Right ventricle myocardium inferior (tissue), 1 donor: ENCODE measurements around the gene INSRR. TPM values are rescaled to one million over a fixed set of nuclear protein-coding genes. Genes with fewer than 3 reads are reported as not detected.
A peak's percentile ranks its signal among the peaks of the same experiment; 100 is the strongest.

ENCODE experiments used
- ATAC-seq: fragments of 200-7000 bp; cut with Tn5 transposase; one replicate; pipeline ENCODE4 v1.9.1; 2020; ENCODE audit warnings: mild to moderate bottlenecking, moderate library complexity
- DNase-seq: peaks from one replicate; pipeline ENCODE4 v3.0.0; 2021; ENCODE audit errors: missing footprints
- intact Hi-C: fragments of 100-400 bp; cut with DNase I; formaldehyde crosslinking; loops from one replicate; pipeline ENCODE4 v1.11.0; 2022
- total RNA-seq: library from RNA; stranded (reverse); fragmentation: NEBNext Ultra II Directional; extraction: Animal tissue kit (Norgen Biotek cat#: 25700); gene quantifications from one replicate; pipeline ENCODE4 v1.2.1, GENCODE V29; 2021
- donor health status: DM: no; HTN: yes; CAD: no; lungs with severe emphysema.

The INSRR gene
- total RNA-seq, 1 donor from 2014 or later: 0.46 TPM

DNA sequence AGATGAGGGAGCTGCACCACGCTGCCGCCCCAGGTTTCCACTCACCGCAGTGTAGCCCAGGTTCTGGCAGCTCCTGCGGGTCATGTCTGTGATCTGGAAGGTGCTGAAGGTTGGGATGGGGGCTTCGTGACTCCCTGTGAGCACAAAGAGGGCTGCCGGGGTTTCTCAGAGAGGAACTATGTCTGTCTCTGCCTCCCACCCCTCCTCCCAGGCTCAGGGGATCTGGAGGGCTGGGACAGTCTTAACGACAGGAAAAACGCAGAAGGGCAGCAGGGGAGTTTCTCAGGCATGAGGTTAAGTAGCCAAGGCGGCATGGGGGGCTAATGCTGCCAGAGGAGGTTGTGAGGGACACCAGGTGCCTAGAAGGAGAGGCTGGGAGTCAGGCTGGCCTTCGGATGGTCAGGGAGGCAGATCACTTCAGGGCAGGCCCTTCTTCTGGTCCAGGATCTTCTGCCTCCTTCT is 42.9 kb downstream of the INSRR start:
- ATAC-seq: no peak

DNA sequence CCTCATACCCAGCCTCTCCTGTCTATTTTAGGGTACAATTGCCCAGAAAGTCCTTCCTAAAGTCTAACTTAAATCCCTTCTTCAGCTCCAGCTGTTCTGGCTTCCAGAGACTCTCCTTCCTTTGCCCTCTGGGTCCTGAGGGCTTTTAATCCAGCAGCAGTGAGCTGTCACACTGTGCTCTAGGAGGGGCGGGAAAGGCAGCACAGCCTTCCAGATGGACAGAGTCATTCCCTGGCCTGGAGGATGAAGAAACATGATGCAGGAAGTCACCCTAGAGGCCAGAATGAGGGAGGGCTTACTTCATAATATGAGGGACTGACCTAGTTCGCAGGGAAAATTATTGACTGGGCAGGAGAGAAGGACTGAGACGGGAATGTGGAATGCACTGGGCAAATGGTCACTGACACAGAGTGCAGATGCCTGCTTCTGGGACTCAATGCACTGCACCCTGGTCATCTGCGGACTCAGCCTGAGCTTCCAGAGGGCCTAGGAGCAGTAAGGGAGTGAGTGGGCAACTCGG is 43.5 kb downstream of the INSRR start:
- intact Hi-C loops: no loop called here
- DNase-seq (peak; percentile 79), ATAC-seq (peak; percentile 91)

More for the DNA sequence above, 42.9 kb downstream of the INSRR start:
- DNase-seq: no peak
- intact Hi-C loops: no loop called here

DNA sequence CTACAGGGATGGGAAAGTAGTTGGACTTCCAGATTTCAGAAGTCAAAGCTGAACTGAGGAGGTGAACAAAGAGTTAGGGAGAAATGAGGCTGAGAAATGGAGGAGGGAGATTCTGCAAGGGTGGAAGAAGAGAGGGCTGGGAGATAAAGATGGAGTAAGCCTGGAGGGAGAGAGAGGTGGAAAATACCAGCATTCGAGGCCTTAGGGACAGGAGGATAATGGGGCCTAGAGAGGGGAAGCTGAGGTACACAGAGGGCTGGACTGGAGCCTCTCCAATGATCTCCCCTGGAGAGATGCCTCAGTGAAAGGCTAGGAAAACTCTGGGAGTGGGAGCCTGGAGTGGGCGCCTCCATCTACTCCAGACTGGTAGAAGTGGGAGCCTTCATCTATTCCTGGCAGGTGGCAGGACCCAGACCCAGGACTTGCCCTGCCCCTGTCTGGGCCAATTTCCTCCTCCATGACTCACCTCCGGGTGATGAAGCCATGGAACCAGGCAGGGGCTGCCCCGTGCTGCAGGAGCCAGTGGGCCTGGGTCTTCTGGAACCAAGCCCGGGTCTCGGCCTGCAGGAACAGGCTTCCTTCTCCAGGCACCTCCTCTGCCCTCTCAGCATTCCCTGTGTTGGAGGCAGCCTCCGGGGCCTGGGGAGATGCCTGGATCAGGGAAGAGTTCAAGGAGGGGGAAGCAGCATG is 44.2 kb downstream of the INSRR start:
- intact Hi-C loops: no loop called here
- no peak for DNase-seq

DNA sequence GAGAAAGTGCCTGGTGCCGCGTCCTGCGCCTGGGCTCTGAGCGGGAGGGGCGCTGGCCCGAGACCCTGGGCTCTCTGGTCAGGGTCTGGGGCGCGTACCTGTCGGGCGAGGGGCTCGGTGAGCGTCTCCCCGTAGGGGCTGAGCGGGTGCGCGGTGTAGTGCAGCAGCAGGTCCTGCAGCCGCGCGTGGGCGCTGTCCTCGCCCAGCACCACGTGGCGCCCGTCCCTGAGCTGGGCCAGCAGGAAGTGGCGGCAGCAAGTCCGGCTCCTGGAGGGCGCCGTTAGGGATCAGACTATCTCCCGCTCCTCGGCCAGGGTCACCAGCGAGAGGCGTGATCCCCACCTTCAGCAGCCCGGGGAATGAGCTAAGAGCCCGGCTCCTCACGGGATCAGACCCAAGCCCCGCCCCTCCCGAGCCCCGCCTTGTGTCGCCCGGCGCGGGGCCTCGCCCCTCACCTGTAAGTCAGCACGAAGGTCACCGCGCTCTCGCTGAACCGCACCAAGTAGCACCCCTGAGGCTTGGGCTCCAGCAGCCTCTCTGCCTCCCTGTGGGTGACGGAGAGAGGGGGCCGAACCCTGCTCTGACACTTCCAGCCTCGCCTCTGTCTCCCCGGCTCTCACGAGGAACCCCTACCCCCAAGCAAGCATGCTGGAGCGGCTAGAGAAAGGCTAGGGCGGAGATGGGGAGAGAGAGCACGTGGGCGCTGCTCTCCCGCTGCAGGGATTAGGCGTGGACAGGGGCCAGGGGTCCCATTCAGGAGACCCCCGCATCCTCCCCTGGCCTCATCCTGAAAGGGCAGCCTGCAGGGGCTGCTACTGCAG is 45.0 kb downstream of the INSRR start:
- intact Hi-C loops: no loop called here
- DNase-seq: peak; percentile 88
- peak; percentile 65 for ATAC-seq

More for the DNA sequence above, 44.2 kb downstream of the INSRR start:
- no peak for ATAC-seq

DNA sequence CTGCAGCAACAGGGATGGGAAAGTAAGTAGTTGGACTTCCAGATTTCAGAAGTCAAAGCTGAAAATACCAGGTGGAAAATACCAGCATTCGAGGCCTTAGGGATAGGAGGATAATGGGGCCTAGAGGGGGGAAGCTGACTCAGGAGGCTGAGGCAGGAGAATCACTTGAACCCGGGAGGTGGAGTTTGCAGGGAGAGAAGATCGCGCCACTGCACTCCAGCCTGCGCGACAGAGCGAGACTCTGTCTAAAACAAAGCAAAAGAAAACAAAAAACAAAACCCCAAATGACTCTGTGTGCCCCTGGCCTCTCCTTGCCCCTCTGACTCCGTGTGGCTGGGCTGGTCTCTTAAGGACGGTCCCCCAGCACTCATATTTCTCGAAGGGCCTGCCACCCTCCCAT is 45.6 kb downstream of the INSRR start:
- intact Hi-C loops: no loop called here
- DNase-seq (no peak), ATAC-seq (no peak)

DNA sequence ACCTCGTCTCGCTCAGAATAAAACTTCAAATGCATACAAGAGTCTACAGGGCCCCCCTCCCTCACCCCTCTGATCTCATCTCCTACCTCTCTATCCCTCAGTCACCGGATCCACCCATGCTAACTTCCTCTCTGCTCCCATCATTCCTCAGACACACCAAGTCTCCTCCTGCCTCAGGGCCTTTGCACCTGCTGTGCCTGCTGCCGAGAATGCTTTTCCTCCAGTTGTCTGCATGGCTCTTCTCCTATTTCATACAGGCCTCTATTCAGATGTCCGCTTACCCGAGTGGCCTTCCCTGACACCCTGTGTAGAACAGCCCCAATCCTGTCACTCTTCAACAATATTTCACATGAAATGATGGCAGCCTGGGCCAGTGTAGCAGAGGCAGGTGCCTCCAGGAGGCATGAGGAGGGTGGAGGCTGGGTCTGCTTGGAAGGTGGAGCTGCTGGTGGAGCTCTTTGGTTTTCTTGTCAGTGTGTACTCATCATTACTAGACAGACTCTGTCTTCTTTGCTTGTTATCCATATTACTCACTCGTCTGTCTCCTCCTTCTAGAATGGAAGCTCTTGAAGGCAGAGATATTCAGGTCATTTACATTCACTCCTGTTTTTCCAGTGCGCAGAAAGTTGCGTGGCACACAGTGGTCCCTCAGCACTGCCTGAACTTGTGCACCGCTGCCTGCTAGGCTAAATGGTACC is 46.5 kb downstream of the INSRR start:
- DNase-seq (no peak), ATAC-seq (no peak)
- intact Hi-C loops: no loop called here

DNA sequence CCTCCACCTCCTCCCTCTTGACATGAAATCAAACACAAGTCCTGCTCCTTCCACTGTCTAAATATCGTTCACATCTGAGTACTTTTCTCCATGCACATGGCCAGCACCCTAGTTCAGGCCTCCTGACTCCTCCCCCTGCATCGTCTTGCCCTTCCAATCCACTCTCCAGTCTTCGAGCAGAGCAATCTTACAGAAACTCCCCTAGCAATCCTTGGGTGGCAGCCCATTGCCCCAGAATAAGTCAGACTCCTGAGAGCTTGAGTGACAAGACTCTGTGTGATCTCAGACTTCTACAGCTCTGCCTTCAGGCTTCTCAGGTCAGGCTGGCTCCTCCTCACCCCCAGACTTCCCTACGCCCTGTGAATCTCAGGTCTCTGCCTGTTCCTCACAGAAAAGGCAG is 47.7 kb downstream of the INSRR start:
- ATAC-seq (no peak), DNase-seq (no peak)
- intact Hi-C loops: no loop called here

DNA sequence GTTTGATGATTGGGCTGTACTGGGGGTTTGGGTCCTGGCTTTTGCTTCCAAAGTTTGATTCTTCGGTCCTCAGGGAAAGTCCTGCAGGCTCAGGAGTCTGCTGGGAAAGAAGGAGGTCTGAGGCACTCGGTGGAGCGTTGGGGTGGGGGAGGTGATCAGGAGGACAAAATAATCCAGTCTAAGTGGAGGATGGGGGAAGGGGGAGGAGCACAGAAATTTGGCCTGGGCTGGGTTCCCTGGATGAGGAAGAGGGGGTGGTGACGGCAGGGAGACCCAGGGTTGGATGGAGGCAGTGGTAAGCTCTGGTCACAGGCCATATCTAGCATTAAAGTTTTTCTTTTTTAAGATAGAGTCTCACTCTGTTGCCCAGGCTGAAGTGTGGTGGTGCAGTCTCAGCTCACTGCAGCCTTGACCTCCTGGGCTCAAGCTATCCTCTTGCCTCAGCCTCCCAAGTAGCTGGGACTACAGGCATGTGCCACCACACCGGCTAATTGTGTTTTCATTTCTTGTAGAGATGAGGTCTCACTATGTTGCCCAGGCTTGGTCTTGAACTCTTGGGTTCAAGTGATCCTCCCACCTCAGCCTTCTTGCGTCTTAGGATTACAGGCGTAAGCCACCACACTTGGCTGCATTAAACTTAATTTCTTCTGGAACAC is 49.1 kb downstream of the INSRR start:
- intact Hi-C loops: loop anchor here (5.0 kb wide), 1 partner anchor 77 kb away; no protein-coding TSS in a partner anchor
- ATAC-seq: no peak

DNA sequence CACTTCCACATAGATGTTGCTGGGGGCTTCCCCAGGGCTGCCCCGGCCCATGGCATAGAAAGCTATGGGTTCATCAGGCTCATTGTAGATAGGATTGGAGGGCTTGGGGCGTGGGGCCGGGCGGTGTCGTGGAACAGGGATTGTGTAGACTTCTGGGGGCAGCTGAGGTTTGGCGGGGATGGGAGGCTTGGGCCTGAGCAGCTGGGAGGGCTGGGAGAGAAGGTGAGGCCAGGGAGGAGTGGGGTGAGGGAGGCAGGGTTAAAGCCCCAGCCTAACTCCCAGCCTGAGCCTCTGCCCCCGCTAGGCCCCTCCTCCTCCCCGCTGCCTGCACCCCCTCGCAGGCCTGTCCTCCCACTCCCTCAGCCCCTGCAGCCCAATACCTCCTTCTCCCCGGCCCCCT is 49.6 kb downstream of the INSRR start:
- no peak for ATAC-seq
- no peak for DNase-seq
- intact Hi-C loops: loop anchor here (5.0 kb wide), 1 partner anchor 78 kb away; no protein-coding TSS in a partner anchor

More for the DNA sequence above, 49.1 kb downstream of the INSRR start:
- no peak for DNase-seq

DNA sequence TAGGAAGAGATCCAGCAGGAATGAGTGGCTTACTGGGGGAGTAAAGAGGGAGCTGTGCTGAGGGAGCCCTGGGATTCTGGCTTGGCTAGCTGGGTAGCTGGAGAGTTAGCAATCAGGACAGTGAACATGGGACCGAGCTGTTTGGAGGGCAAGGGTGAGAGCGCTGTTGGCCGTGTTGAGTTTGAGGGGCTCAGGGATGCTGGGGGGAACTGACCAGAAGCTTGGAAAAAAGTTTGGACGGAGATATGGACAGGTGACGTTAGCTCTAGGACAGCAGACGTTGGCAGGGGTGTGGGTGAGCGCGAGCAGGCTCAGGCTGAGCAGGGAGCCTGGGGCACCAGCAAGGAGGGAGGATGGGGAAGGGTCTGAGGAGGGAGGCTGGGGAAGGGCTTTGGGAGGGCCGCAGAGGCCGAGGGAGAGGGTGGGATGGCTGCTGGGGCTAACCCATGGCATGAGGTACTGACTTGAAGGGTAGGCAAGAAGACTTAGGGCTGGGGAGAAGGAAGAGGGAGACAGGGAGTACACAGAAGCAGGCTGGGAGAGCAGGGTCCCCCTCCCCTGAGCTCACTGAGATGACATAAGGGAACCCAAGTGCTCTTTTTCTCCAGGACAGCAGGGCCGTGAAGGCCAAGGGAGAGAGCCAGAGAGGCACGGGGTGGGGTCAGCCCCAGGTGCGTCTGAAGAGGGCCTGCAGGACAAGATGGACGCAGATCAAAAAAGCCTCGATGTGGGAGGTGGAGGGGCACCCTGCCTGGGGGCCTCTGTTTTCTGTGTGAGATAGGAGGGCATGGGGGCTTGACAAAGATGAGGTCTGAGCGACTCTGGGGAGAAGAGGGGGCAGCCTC is 50.5 kb downstream of the INSRR start:
- intact Hi-C loops: loop anchor here (5.0 kb wide), 1 partner anchor 79 kb away; no protein-coding TSS in a partner anchor
- no peak for DNase-seq

DNA sequence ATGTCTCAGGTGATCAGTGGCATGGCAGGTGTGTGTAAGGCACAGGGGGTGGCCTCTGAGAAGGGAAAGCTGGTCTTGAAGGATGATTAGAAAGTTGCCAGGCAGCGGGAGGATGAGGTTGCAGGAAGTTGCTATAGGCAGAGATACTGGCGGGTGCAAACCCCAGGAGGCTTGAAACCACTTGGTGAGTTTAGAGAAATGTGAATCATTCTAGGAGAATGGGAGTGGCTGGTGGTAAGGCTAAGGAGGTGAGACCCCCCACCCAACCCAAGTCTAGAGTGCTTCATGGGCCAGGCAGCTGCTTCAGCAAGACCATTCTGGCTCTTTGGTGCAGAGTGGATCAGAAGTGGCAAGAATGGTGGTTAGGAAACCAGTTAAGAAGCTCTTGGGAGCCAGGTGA is 51.3 kb downstream of the INSRR start:
- no peak for DNase-seq
- no peak for ATAC-seq
- intact Hi-C loops: loop anchor here (5.0 kb wide), 1 partner anchor 80 kb away; no protein-coding TSS in a partner anchor

More for the DNA sequence above, 50.5 kb downstream of the INSRR start:
- ATAC-seq: no peak

DNA sequence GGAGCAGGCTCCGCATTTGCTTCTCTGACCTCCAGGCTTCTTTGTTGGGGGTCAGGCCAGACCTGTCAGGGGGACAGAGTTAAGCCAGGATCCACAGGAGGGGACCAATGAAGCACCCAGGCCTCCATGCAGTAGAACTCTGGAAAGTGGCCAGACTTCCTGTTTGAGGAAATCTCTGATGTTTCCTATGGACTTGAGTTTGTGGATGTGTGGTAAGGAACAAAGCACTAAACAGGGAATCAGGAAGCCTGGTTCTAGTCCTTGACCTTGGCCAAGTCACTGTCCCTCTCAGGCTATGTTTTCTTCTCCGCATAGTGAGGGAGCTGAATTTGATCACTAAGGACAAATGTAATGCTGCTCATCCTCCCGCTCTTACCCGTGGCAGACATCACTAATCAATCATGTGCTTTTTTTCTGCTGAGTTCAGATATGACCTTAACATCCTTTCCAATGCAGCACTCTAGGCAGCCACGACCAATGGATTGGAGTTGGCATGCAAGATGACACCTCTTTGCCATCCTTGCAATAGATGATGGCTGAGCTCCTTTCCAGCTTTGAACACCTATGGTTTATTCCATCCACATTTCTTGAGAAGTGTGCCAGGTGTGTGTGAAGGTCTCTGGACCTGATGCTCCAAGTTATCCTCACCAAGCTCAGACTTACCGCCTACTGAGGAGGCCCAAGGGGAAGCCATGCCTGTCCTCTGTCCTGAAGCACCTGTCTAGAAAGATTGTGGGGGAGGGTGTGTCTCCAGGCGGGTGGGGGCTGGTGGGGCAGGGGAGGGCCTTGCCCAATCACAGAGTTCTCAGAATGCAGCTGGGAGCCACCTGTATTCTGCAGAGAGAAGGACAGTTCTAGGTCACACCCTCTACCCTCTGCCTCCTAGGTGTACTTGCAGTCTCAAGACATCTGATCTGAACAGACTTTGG is 52.1 kb downstream of the INSRR start:
- DNase-seq (no peak), ATAC-seq (no peak)
- intact Hi-C loops: loop anchor here (5.0 kb wide), 1 partner anchor 81 kb away; no protein-coding TSS in a partner anchor

DNA sequence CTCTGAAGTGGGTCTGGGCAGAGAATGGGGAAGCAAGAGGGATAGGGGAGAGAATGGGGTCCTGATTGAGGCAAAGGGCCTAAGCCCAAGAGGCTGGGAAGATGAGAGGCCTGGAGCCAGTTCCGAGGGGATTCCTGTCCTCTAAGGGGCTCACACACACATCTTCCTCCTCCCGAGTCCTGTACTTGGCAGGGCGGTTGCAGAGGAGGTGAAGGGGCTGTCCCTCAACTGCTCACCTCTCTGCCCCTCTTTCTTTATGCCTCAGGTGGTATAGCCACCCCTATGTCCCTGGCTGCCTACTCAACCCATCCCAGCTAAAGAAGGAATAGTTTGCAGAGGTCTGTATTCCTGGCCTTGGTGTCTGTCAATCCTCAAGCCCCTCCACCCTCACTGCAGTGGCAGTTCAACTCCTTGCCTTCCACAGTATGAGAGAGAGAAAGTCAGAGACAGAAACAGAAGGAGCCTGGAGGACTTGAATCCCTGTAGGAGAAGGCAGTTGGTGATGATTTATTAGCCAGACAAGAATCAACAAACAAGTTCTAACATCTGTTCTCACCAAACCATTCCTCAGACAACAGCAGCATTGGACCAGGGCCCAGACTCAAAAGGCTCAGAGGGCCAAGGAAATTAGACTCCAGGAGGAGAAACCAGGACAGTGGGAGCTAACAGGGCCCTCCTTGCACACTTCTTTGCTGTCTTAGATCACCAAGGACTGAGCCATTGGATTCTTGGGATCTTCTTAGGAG is 53.0 kb downstream of the INSRR start:
- ATAC-seq (peak; percentile 52), DNase-seq (no peak)
- intact Hi-C loops: loop anchor here (5.0 kb wide), 1 partner anchor 81 kb away; no protein-coding TSS in a partner anchor

DNA sequence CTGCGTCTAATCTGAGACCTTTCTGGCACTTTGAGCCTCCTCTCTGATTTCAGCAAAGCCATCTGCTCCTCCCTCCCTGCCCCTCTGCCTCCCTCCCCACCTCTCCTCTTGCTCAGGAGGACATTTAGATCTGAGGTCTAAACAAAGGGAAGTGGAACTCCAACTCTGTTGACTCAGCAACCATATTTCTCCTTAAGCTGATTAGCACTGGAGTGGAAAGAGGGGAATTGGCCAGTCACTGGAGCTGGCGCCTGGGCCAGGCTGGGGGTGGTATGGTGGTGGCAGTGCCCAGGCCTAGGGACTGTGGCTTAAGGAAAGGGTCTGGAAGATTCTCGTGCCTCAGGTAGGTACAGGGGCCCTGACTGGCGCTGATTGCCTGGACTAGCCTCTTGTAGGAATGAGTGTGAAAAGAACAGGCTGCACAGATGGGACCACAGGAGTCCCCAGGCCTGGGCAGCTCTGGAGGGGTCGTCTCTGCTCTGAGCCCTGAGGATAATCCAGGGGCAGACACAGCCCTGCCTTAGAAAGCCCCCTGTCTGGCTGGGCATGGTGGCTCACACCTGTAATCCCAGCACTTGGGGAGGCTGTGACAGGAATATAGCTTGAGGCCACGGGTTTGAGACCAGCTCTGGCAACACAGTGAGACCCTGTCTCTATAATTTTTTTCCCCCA is 54.2 kb downstream of the INSRR start:
- no peak for ATAC-seq
- no peak for DNase-seq
- intact Hi-C loops: loop anchor here (5.0 kb wide), 1 partner anchor 83 kb away; no protein-coding TSS in a partner anchor

DNA sequence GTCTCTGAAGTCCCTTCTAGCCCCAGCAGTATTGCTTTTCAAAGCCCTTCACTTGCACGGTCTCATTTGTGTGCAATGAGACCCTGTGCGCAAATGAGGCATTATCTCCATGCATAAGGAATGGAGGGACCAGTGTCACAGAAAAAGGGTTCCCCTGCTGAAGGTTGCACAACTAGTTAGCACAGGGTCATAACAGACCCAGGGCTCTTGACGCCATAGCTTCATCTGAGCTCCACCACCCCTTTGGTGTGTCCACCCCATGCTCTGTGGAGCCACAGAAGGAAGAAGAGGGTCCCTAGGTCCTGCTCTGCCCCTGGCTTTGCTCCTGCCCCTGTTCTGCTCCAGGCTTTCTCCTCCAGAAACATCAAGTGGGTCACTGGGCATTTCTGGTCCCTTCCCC is 54.9 kb downstream of the INSRR start:
- ATAC-seq: no peak
- no peak for DNase-seq
- intact Hi-C loops: no loop called here
